Lung (tissue), 16 donors: Measurements from ENCODE around the gene IKBKG. TPM values are rescaled to one million over a fixed set of nuclear protein-coding genes. Genes with fewer than 3 reads are reported as not detected.
A peak's percentile ranks its signal among the peaks of the same experiment; 100 is the strongest.
"Not testable (repeated sequence)": the region's sequence is repeated elsewhere in the genome, so short reads cannot be mapped to it uniquely, and the experiment has no call there.

Experiments
- ATAC-seq: fragments of 200-7000 bp; cut with Tn5 transposase; one replicate; pipeline ENCODE4 v1.9.1; 2020; ENCODE audit warnings: moderate number of reproducible peaks; ENCODE audit not compliant: insufficient read depth, low FRiP score
- DNase-seq, 3 donors: peaks; one replicate each; pipeline ENCODE4 v3.0.0-alpha.2; 2013 to 2017
- H3K27ac ChIP-seq, 2 donors: one replicate each; pipeline ENCODE4 v1.5.1; 2013; ENCODE audit warnings: mild to moderate bottlenecking in 2 of 2, moderate library complexity in 2 of 2, control low read depth in 1 of 2, inconsistent platforms in 1 of 2, low read depth in 1 of 2, low read length in 1 of 2
- H3K27me3 ChIP-seq, 3 donors: one replicate each; pipeline ENCODE4 v1.5.1; 2013; ENCODE audit warnings: low read length in 2 of 3; ENCODE audit not compliant: control insufficient read depth in 3 of 3, insufficient read depth in 3 of 3
- H3K36me3 ChIP-seq, 4 donors: one replicate each; pipeline ENCODE4 v1.5.1; 2013; ENCODE audit warnings: low read length in 4 of 4, mild to moderate bottlenecking in 1 of 4, moderate library complexity in 1 of 4; ENCODE audit not compliant: control insufficient read depth in 4 of 4, insufficient read depth in 4 of 4
- H3K4me1 ChIP-seq, 5 donors: one replicate each; pipeline ENCODE4 v1.5.1; 2013; ENCODE audit warnings: low read length in 5 of 5, mild to moderate bottlenecking in 2 of 5, moderate library complexity in 1 of 5; ENCODE audit not compliant: control insufficient read depth in 5 of 5, insufficient read depth in 5 of 5
- H3K4me3 ChIP-seq: one replicate; pipeline ENCODE4 v1.5.1; 2013; ENCODE audit warnings: mild to moderate bottlenecking, control low read depth, moderate library complexity
- H3K9ac ChIP-seq, 2 donors: one replicate each; pipeline ENCODE4 v1.5.1; 2013; ENCODE audit warnings: low read length in 2 of 2, control low read depth in 1 of 2; ENCODE audit not compliant: insufficient read depth in 1 of 2
- H3K9me3 ChIP-seq, 4 donors: one replicate each; pipeline ENCODE4 v1.5.1; 2013; ENCODE audit warnings: low read length in 3 of 4, mild to moderate bottlenecking in 1 of 4, moderate library complexity in 1 of 4; ENCODE audit not compliant: control insufficient read depth in 4 of 4, insufficient read depth in 3 of 4
- CTCF ChIP-seq: IDR thresholded peaks from 2 replicates; pipeline ENCODE4 v1.5.1; 2012; ENCODE audit warnings: mild to moderate bottlenecking; ENCODE audit errors: control extremely low read depth, extremely low read depth
- WGBS, 2 donors: extraction: QIAGEN DNeasy Blood & Tissue Kit; methylation state at CpG; one replicate each; pipeline ENCODE4 v1.1.7; 2013; 5-methylcytosine and 5-hydroxymethylcytosine counted together
- long read RNA-seq, 5 donors: transcript quantifications; one replicate each; lab custom pipeline, GENCODE V29; 2026
- polyA plus RNA-seq, 2 donors: library from polyadenylated mRNA; stranded (reverse); fragments of 200-250 nt; gene quantifications; one replicate each; pipeline ENCODE4 v1.2.1, GENCODE V29; 2013
- total RNA-seq, 2 donors: library from RNA; depleted of rRNA in 1 of 2; stranded (reverse); fragments of >200 nt in 1 of 2; gene quantifications; one replicate each; pipeline ENCODE4 v1.2.1, GENCODE V29; 2014 to 2021
- donor health status: control.
- donor health status: control.
- donor health status: Bipolar disorder and iron deficiency.
- donor health status: healthy.
- donor health status: DM: yes; HTN: yes; CAD: no.

Gene IKBKG
- total RNA-seq = 10 to 100 TPM; 12.0 to 58.3 TPM
- 10 to 100 TPM; 23.1 to 49.6 TPM for polyA plus RNA-seq
- long read RNA-seq, donor 1, transcript IKBKG-206 (10 exons, 2,299 nt) = major isoform, 5 of 5 reads
- long read RNA-seq, donor 1, partial matches to known transcripts = 0 of 5 reads
- long read RNA-seq, donor 1, other reads (novel, unspliced or antisense) = 0 of 5 reads
- long read RNA-seq, donor 2, partial matches to known transcripts = 0 of 2 reads
- long read RNA-seq, donor 2, other reads (novel, unspliced or antisense) = 0 of 2 reads
- long read RNA-seq, donor 3 = 0 reads
- long read RNA-seq, donor 4, partial matches to known transcripts = 0 of 3 reads
- long read RNA-seq, donor 4, other reads (novel, unspliced or antisense) = 0 of 3 reads
- long read RNA-seq, donor 5, partial matches to known transcripts = 21 of 26 reads
- long read RNA-seq, donor 5, other reads (novel, unspliced or antisense) = 0 of 26 reads

- H3K4me1 ChIP-seq = peaks cover 0 to 11% (median 0%) of the 10 kb centered on the region in 5 donors
- peak; percentile 90 for ATAC-seq
Observed at GRCh38 chrX:154547245-154548027, at the start of gene IKBKG. IKBKG (plus strand) TSS chrX:154547620; CDS start chrX:154552003, 4,383 bp downstream.

GRCh38 chrX:154501423-154501822 lies 46.0 kb upstream of the IKBKG start:
- H3K4me1 ChIP-seq, H3K27ac ChIP-seq, H3K9me3 ChIP-seq, H3K27me3 ChIP-seq, ATAC-seq, H3K4me3 ChIP-seq, H3K36me3 ChIP-seq, H3K9ac ChIP-seq, DNase-seq: not testable (repeated sequence)
- 90 to 96% methylated on average over 7 of the region's 7 CpGs for WGBS, 2 donors

More at GRCh38 chrX:154547245-154548027, at the start of gene IKBKG:
- peak within 1 kb of the TSS; percentile 92 to 93 for H3K27ac ChIP-seq
- no peak for TF ChIP-seq CTCF
- H3K9me3 ChIP-seq = peaks cover 0 to 7% (median 0%) of the 10 kb centered on the region in 4 donors
- peak within 1 kb of the TSS; percentile 46 to 72 for H3K9ac ChIP-seq
- DNase-seq = peak; percentile 93 to 94 (median 93)
- peak within 1 kb of the TSS; percentile 79 for H3K4me3 ChIP-seq
- WGBS, 2 donors = 1 to 38% methylated on average over 27 to 69 of the region's 69 CpGs
- no peaks in the 10 kb centered on the region for H3K27me3 ChIP-seq
- peaks cover 0 to 3% (median 1%) of the 10 kb centered on the region in 4 donors for H3K36me3 ChIP-seq

GRCh38 chrX:154502098-154502497 lies 45.3 kb upstream of the IKBKG start:
- Histone ChIP-seq H3K9me3 (peaks cover 0 to 3% (median 0%) of the 10 kb centered on the region in 4 donors), H3K9ac (no peak overlapping the region), H3K27ac (no peak overlapping the region), H3K27me3 (peaks cover 0 to 3% (median 0%) of the 10 kb centered on the region in 3 donors), H3K4me3 (no peak overlapping the region), H3K4me1 (no peaks in the 10 kb centered on the region), H3K36me3 (peaks cover 0 to 6% (median 0%) of the 10 kb centered on the region in 4 donors)
- ATAC-seq = no peak
- WGBS, 2 donors = 79 to 88% methylated on average over 8 of the region's 8 CpGs
- no peak for DNase-seq
- no peak for TF ChIP-seq CTCF

- 82 to 87% methylated on average over 3 of the region's 3 CpGs for WGBS, 2 donors
- H3K9ac ChIP-seq = no peak overlapping the region
- H3K27ac ChIP-seq = no peak overlapping the region
- H3K27me3 ChIP-seq = peaks cover 0 to 3% (median 0%) of the 10 kb centered on the region in 3 donors
- H3K9me3 ChIP-seq = peaks cover 0 to 6% (median 0%) of the 10 kb centered on the region in 4 donors
- no peak for TF ChIP-seq CTCF
- H3K36me3 ChIP-seq = peaks cover 0 to 8% (median 1%) of the 10 kb centered on the region in 4 donors
- no peaks in the 10 kb centered on the region for H3K4me1 ChIP-seq
- ATAC-seq = no peak
- H3K4me3 ChIP-seq = no peak overlapping the region
- DNase-seq = no peak
Observed at GRCh38 chrX:154502989-154503388, 44.4 kb upstream of the IKBKG start.
